ENCODE measurements around the gene RCVRN. TPM values are rescaled to one million over a fixed set of nuclear protein-coding genes. Genes with fewer than 3 reads are reported as not detected.
"Not testable (repeated sequence)": the region's sequence is repeated elsewhere in the genome, so short reads cannot be mapped to it uniquely, and the experiment has no call there.

The RCVRN gene
- total and polyA plus RNA-seq, 12 donors, result 0.11 to 0.66 (median 0.29) TPM; not detected in 3

- H3K36me3 ChIP-seq, result peaks cover 0 to 70% (median 0%) of the 10 kb centered on the region in 9 donors
- TF ChIP-seq CTCF (IDR thresholded peaks at IDR 0.05), result no peak
- H3K4me1 ChIP-seq, result peaks cover 0 to 4% (median 0%) of the 10 kb centered on the region in 9 donors
- ATAC-seq (no peak), DNase-seq (no peak)
- no peaks in the 10 kb centered on the region for H3K27me3 ChIP-seq
- peak overlapping the region in 1 of 10 donors; percentile 10 for H3K27ac ChIP-seq
- 88 to 91% methylated on average over 11 of the region's 11 CpGs for WGBS, 2 donors
- intact Hi-C loops (cut with DNase I), result loop anchor here in 7 of 10 donors (2.0 to 10.0 kb wide), 5 partner anchors 299 to 692 kb away; no protein-coding TSS in a partner anchor
- no peak overlapping the region for H3K4me3 ChIP-seq
- no peaks in the 10 kb centered on the region for H3K9me3 ChIP-seq
Observed at GRCh38 chr17:9925457-9925856, 20.4 kb upstream of the RCVRN start.

GRCh38 chr17:9924735-9925191 lies 19.7 kb upstream of the RCVRN start:
- TF ChIP-seq CTCF (IDR thresholded peaks at IDR 0.05), result peak; percentile 75 to 86 (median 83)
- H3K27ac ChIP-seq, result no peak overlapping the region
- H3K36me3 ChIP-seq, result peaks cover 0 to 69% (median 0%) of the 10 kb centered on the region in 9 donors
- intact Hi-C loops (cut with DNase I), result loop anchor here in 8 of 10 donors (2.0 to 10.0 kb wide), 6 partner anchors 300 to 693 kb away; no protein-coding TSS in a partner anchor
- peaks cover 0 to 4% (median 0%) of the 10 kb centered on the region in 9 donors for H3K4me1 ChIP-seq
- ATAC-seq (peak in 6 of 8 donors; percentile 39 to 70 (median 59)), DNase-seq (no peak)
- H3K27me3 ChIP-seq, result no peaks in the 10 kb centered on the region
- 22 to 23% methylated on average over 6 of the region's 6 CpGs for WGBS, 2 donors
- no peak overlapping the region for H3K4me3 ChIP-seq
- no peaks in the 10 kb centered on the region for H3K9me3 ChIP-seq

DNA sequence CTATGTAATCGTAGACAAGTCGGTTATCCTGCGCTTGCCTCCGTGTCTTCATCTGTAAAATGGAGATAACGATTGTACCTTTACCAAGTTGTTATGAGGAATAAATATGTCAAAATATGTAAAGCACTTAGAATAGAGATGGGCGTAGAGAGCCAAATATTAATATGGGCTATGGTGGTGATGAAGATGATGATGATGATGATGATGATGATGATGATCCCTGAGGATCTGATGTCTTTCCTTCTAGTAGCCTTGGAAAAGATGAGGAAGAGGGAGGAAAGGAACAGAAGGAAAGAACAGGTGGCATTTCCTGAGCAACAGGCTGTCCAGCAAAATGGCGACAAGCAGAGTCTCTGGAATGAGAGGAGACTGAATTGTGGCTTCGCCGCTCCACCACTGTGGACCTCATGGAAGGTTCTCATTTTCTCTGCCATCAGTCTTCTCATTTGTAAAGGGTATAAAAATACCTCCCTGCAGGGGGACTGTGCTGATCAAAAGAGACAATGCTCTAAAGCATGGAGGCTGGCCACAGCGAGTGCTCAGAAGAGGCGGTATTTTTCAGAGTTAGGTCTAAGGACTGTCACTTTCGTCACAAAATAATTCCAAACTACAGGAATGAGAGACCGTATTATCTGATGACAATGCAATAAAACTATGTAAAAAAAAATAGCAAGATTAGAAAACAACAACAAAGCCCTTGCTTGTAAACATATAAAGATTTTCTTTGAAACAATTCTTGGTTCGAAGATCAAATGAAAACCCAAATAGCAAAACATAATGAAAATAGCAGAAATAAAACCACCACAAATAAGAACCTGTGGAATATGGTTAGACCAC lies 17.2 kb upstream of the RCVRN start:
- no peak overlapping the region for H3K4me3 ChIP-seq
- no peaks in the 10 kb centered on the region for H3K4me1 ChIP-seq
- WGBS, 2 donors, result 91 to 95% methylated on average over 14 of the region's 14 CpGs
- no peak overlapping the region for H3K27ac ChIP-seq
- DNase-seq, result no peak
- ATAC-seq, result no peak
- no peaks in the 10 kb centered on the region for H3K9me3 ChIP-seq
- H3K36me3 ChIP-seq, result peaks cover 0 to 85% (median 13%) of the 10 kb centered on the region in 9 donors
- intact Hi-C loops (cut with DNase I), result loop anchor here in 6 of 10 donors (5.0 to 10.0 kb wide), 5 partner anchors 303 to 695 kb away; no protein-coding TSS in a partner anchor
- H3K27me3 ChIP-seq, result no peaks in the 10 kb centered on the region
- TF ChIP-seq CTCF (IDR thresholded peaks at IDR 0.05), result no peak

DNA sequence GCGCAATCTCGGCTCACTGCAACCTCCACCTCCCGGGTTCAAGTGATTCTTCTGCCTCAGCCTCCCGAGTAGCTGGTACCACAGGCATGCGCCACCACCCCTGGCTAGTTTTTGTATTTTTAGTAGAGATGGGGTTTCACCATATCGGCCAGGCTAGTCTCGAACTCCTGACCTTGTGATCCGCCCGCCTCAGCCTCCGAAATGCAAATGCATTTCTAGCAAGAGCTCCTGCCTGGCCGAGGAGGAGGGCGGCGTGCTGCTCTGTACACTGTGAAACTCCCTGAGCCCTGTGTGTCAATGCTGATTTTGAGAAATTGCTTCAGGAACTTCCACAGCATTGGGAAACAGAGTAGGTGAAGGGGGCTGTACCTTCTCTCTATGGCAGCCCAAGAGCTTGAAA lies 16.1 kb upstream of the RCVRN start:
- ATAC-seq, H3K4me3 ChIP-seq, DNase-seq, H3K27ac ChIP-seq, H3K4me1 ChIP-seq, H3K9me3 ChIP-seq, H3K27me3 ChIP-seq: not testable (repeated sequence)
- 90 to 91% methylated on average over 13 of the region's 13 CpGs for WGBS, 2 donors
- intact Hi-C loops (cut with DNase I), result loop anchor here in 6 of 10 donors (5.0 to 10.0 kb wide), 5 partner anchors 304 to 696 kb away; no protein-coding TSS in a partner anchor
- H3K36me3 ChIP-seq, result peaks cover 0 to 88% (median 17%) of the 10 kb centered on the region in 9 donors

Measured in heart right ventricle (tissue), 16 donors.